OCI-LY3 (cell line): ENCODE results near the gene EPHA2.

ENCODE experiments used
- EZH2phosphoT487 ChIP-seq: fragments of 200-600 bp; shearing (Covaris generic); IDR thresholded peaks from 2 replicates; pipeline ENCODE4 v1.6.1; 2018; ENCODE audit warnings: antibody characterized with exemption, mixed run types, low read depth
- TF ChIP-seq, protein P1 (sequence below): fragments of 200-600, 300-600 bp; sonication (generic); IDR thresholded peaks from 2 replicates; pipeline ENCODE4 v1.5.1; 2014; ENCODE audit warnings: antibody characterized with exemption, low read length, low read depth

DNA sequence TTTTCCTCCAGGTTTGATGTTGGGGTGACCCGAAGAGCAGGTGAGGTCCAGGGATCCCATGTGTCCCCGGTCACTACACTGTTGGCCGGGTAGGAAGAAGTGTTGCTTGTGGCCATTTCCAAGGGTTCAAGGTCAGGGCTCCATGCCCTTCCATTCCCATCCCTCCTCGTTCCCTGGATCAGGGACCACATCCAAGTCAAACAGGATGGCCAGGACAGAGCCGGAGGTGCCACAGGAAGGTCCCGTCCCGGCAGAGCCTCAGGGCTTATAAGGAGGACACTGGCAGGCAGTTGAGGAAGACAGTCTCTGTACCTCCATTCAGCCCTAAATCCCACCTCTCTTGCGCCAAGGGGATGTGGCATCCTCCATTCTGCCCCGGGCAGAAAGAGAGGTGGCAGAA lies 60.4 kb downstream of the EPHA2 start:
- TF ChIP-seq, protein P1, sequence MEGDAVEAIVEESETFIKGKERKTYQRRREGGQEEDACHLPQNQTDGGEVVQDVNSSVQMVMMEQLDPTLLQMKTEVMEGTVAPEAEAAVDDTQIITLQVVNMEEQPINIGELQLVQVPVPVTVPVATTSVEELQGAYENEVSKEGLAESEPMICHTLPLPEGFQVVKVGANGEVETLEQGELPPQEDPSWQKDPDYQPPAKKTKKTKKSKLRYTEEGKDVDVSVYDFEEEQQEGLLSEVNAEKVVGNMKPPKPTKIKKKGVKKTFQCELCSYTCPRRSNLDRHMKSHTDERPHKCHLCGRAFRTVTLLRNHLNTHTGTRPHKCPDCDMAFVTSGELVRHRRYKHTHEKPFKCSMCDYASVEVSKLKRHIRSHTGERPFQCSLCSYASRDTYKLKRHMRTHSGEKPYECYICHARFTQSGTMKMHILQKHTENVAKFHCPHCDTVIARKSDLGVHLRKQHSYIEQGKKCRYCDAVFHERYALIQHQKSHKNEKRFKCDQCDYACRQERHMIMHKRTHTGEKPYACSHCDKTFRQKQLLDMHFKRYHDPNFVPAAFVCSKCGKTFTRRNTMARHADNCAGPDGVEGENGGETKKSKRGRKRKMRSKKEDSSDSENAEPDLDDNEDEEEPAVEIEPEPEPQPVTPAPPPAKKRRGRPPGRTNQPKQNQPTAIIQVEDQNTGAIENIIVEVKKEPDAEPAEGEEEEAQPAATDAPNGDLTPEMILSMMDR = no peak
- TF ChIP-seq EZH2phosphoT487 = no peak
